HG03520 (cell line): Measurements from ENCODE around the gene COLEC11.

Experiments used
- ATAC-seq: cut with Tn5 transposase; IDR thresholded peaks from one replicate; pipeline ENCODE4 v1.9.1; 2021; ENCODE audit warnings: mild to moderate bottlenecking, moderate library complexity; ENCODE audit not compliant: unreplicated experiment

Gene COLEC11

DNA sequence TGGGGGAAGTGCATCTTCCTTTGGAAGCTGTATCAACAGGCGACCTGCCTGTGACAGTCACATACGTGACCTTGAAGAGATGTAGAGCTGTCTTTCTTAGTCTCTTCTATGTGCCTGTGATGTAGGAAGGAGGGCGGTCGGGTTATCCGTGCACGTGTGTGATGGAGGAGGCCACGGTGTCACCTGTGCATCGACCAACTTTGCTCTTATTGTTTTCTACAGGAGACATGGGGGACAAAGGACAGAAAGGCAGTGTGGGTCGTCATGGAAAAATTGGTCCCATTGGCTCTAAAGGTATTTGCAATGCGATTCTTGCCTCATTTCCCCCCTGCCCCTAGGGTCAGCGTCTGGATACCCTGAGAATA lies 42.4 kb downstream of the COLEC11 start:
- ATAC-seq: no peak

DNA sequence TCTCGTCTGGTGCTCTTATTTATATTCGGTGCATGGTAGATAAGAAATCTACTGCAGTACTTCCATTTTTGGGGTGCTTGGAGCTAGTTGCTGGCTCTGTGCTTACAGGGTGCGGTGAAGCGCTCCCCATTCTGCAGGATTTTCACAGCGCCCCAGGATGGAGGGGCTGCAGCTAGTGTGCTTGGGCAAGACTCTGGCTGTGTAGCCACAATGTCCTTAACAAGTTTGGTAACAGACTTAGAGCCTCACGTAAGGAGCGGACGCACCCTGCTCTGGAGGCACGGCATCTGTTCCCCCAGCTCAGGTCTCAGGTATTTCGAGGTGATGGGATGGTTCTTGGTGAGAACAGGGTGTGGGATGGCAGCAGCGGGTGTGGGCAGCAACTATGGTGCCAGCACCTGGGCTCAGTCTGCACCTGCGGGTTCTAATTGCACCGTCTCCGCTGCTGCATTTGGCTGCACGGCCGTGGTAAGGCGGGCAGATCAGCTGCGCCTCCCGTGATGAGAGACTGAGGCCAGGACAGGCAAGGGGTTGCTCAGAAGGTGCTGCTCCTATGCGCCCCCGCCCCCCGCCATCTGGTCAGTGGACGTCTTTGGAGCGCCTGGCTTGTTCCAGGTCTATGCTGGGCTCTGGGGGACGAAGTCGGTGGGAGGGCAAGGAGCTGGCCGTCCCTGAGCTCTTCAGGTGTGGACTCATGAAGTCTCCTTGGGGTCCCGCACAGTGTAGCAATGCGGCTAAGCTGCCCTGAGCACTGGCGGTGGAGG lies 43.0 kb downstream of the COLEC11 start:
- ATAC-seq: no peak

DNA sequence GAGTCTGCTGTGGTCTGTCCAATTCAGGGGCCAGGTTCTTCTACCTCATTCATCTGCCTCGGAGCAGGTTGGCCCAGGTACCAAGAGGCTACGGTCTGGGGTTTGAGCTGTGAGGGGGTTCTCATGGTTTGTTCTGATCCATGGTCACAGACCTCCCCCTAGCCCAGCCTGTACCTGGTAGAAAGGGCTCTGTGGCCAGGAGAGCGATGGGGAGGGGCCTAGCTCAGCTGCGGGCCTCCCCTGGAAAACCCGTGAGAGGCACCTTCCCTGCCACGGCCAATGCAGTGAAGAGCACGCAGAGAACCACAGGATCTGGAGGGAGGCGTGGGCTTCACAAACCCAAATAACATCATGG lies 43.5 kb downstream of the COLEC11 start:
- ATAC-seq: no peak

DNA sequence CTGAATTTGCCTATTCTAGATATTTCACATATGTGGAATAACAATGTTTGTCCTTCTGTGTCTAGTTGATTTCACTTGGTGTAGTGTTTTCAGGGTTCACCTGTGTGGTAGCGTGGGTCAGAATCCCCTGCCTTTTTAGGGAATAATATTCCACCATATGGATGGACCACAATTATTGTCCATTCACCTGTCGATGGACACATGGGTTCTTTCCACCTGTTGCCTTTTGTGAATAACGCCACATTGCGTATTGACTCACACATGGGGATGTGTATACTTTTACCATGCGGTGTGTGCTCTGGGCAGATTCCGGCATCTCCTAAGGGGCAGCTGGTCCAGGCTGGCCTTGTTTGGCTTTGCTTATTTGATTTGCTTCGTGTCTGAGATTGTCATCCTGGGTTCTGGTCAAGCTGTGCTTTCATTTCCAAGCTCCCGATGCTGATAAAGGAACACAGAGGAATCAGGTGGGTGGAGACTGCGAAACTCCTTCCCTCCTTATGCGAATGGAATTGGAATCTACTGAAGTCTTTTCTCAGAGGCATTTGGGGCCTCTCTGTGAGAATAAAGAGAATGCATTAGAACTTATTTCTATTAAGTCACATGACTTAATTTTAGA lies 44.2 kb downstream of the COLEC11 start:
- ATAC-seq: no peak

DNA sequence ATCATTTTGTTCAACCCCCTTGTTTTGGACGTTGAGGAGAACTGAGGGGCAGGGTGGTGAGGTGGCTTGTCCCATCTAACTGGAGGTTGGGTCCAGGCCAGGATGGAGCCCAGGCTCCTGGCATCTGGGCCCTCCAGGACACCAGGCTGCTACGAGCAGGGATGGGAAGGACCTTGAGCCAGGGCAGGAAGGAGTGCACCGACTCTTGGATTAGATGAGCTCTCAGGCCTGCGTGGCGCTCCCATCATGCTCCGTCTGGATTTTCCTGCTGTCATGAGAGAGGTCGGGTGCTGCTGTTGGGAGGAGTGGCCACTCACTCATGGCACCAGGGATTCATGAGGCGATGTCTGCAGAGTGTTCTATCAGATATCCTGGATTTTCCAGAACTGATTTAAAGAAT lies 44.7 kb downstream of the COLEC11 start:
- no peak for ATAC-seq

DNA sequence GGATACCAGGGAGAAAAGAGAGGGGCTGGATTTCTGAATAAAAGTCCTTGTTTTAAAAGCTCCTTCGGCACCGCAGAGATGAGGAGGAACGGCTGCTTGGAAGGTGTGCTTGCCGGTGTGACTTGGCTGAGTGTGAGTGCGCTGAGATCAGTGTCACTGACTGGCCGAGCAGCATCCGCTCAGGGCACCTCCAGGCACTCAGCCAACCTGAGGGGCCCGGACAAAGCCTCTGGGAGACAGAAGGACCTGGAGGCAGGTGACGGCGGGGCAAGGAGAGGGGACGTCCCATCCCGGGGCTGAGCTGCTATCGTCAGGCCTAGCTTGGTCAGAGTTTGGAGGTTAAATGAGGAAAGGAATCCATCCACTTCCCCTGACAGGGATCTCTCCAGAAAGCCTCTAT lies 46.3 kb downstream of the COLEC11 start:
- no peak for ATAC-seq

DNA sequence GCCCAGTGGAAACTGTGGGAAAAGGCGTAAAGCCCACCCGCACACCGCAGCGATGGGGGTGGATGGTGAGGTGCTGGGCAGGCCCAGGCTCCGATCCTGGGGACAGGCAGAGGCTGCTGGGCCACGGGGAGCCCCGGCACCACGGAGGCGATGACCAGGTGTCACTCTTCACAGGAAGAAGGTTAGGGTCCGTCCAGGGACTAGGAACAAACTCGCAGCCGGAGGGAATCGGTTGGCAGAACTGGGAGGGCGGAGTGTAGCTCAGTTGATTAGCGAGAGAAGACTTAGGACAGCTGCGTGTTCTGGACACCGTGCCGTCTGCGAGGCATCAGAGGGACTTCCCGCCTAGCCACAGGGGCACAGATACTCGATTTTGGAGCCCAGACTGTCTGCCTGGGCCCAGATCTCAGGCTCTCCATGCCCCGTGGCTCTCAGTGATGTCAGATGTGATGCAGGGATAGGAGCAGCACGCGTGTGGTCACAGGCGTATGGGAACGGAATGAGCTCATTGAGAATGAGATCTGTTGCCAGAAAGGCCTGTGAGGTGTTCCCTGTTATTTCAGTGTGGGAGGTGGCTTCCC lies 47.0 kb downstream of the COLEC11 start:
- no peak for ATAC-seq

DNA sequence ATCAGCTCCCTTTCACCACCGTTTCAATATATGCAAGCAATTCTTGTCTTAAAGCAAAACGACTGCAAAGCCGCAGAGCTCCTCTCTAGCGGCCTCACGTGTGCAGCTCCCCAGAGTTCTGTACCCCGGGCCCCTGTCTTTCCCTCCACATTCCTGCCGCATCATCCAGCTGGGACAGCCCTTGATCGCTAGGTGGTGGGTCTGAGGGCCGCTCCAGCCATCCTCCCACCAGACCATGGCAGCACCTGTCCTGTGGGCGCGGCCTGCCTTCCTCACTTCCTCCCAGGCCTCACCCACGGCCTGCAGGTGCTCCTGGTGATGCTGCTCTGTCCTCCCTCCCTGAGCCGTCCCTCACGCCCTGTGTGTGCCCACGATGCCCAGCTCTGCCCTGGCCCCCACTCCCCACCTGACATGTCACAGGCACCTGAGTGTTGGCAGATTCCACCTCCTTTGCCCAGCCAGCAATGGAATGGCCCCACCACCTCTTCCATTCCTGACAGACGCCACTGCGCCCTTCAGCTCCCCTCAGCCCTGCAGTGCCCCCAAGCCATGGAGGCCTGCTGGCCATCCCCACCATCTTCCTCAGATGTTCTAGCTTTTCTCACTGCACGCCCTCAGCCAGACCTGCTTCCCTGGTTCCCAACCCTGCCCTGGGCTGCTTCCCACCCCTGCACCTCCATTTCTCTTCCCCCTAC lies 47.8 kb downstream of the COLEC11 start:
- ATAC-seq: no peak

DNA sequence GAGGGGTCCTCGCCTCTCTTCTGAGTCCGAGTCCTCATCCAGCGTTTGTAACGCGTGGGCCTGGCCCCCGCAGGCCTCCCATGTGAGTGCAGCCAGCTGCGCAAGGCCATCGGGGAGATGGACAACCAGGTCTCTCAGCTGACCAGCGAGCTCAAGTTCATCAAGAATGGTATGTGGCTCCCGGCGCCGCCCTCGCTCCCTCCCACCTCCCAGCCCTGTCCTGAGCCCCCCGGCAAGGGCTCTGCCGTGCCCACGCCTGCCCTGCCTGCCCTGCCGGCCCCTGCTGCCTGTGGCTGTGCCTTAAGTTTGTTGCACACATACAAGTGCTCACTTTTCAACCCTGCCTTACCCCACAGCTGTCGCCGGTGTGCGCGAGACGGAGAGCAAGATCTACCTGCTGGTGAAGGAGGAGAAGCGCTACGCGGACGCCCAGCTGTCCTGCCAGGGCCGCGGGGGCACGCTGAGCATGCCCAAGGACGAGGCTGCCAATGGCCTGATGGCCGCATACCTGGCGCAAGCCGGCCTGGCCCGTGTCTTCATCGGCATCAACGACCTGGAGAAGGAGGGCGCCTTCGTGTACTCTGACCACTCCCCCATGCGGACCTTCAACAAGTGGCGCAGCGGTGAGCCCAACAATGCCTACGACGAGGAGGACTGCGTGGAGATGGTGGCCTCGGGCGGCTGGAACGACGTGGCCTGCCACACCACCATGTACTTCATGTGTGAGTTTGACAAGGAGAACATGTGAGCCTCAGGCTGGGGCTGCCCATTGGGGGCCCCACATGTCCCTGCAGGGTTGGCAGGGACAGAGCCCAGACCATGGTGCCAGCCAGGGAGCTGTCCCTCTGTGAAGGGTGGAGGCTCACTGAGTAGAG lies 48.7 kb downstream of the COLEC11 start:
- no peak for ATAC-seq

DNA sequence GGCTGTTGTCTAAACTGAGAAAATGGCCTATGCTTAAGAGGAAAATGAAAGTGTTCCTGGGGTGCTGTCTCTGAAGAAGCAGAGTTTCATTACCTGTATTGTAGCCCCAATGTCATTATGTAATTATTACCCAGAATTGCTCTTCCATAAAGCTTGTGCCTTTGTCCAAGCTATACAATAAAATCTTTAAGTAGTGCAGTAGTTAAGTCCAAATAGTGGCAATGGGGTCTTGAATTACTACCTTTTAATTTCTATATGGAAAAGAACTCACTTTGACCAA lies 49.3 kb downstream of the COLEC11 start:
- ATAC-seq: peak; percentile 80

DNA sequence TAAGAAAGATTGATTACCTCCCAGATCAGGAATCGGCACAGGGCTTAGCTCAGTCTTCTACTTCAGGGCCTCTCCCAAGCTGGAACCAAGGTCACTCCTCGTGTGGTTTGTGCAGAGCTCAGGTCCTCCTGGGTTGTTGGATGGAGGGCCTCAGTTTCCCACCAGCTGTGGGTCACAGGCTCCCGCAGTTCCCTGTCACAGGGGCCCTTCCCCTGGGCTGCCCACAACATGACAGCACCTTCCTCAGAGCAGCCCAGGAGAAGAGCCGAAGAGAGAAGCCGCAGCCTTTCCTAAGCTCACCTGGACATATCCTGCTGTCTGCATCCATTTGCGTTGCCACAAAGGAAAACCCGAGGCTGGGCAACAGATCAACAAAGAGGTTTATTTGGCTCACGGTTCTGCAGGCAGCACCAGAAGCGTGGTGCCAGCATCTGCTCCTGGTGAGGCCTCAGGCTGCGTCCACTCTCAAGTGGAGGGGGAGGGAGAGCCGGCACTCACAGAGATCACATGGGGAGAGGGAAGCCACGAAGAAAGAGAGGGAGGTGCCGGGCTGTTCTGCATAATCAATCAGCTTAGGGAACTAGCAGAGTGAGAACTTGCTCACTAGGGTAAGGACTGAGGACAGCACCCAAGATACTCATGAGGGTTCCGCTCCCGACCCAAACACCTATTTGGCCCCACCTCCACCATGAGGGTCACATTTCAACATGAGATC lies 50.1 kb downstream of the COLEC11 start:
- ATAC-seq: no peak

DNA sequence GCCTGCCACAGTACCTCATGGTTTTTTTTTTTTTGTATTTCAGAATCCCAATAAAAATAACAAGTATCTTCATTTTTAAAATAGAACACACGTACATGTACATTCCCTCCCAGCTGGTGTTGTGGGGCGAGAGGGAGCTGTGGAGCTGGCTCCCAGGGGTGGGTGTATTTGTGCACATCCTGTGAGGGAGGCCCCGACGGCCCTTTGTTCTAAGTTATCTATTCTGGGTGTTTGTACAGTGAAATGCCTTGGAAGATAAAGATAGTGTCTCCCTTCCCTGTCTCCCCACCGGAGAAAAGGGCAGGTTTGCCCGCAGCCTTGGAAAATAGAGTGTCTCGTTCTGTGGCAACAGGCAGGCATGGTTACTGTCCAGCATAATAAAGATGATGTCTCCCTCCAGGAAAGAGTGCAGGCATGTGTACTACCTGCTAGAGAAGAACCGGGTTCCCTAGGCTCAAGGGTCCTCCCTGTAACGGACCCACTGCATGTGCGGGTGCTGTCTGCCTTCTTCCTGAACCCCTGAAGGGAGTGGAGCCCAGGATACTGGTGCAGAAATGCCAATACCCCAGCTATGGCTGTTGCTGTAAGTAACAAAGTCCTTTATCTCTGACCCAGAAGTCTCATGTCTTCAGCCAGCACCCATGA lies 51.0 kb downstream of the COLEC11 start:
- ATAC-seq: no peak

DNA sequence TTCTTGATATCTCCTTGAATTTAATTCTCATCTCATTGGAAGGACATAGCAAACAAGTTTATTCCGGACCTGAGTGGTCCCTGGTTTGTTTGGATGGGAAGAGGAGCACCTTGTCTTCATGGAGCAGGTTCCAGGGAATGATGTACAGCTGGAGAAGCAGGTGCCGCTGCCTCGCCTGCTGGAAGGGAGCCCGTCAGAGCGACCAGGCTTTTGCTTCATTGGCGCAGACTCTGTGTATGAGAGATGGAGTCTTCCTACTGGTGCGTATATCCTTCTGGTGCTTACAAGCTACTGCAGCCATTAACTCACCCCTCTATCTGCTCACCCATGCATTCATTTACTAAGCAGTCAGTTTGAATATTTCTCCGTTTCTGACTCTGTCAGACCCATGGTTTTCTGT lies 51.5 kb downstream of the COLEC11 start:
- ATAC-seq: no peak

DNA sequence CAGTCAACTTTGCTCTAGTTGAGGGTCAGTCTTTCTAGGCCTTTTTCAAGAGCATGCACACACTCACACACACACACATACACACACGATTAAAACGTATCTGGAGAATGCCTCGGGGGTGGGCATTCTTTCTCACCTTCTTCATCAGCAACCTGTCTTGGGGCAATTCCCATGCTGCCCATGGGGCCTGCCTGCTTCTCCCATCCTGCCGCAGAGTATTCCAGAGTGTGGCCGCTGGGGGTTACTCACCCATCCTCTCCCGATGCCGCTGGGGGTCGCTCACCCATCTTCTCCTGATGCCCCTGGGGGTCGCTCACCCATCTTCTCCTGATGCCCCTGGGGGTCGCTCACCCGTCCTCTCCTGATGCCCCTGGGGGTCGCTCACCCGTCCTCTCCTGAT lies 52.3 kb downstream of the COLEC11 start:
- no peak for ATAC-seq

DNA sequence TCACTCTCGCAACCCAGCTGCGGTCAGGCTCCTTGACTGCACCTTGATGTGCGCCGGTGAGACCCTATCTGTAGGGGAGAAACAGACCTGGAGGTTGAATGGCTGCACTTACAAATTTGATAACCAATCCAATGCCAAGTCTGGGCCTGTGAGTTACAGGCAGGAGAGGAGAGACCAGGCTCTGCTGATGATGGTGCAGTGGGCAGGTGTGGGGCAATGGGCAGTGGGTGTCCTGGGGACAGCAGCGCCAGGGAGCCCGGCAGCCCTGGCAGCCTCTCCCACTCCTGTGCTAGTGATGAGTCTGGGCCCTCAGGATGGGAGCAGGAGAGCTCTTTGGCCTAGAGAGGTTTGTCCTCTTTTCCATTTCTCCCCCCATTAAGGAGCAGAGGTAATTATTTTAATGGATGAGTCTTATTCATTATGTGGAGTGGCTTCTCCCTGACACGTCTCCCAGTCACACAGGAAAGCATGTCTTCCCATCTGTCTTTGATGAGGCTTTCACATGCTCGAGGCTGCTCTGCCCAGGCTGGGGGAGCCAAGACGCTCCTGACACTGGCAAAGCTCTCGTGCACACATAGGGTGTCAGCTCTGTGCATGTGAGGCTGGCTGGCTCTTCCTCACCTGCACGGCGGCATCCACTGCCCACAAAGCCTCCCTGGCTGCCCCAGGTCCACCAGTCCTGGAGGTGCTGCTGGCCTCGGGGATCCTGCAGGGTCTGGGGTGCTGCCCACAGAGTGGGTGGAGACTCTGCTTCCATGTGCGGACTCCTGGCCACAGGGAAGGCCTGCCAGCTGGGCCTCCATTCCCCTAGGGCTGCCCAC lies 53.1 kb downstream of the COLEC11 start:
- no peak for ATAC-seq

DNA sequence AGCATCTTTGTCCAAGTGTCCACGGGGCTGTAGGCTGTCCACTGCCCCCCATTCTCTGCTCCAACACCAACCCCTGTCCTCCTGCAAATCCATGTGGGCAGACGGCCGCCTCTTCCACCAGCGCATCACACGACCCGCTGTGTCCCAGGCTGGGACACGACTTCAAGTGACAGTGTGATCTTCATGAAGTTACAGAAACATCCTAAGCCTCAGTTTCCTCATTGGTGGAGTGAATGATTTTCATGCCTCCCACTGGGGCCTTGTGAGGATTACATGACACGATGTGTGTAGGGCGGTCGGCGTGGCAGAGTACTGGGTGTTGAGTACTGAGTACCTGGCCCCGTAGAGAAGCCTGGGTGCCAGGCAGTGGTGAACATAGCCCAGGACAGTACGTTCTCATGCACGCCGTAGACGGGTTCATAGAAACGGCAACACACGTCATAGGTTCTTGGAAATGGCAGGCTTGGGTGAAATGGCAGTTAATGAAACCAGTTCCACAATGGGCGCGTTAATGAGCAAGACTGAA lies 53.8 kb downstream of the COLEC11 start:
- ATAC-seq: no peak

DNA sequence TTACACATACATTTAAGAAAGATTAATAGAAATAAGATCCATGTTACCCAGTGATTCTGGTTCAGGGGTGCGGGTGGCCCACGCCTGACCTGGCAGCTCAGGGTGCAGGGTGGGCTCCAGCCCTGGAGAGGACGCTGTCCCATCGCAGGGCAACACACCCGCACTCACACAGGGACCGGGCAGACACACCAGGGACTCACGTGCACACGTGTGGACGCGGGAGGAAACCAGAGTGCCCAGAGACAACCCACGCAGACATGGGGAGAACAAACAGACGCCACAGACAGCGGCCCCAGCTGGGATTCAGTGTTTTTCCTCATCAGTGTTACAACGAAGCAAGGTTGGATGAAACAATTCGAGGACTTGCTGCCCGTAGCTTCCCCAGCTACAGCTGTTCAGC lies 54.7 kb downstream of the COLEC11 start:
- ATAC-seq: no peak

DNA sequence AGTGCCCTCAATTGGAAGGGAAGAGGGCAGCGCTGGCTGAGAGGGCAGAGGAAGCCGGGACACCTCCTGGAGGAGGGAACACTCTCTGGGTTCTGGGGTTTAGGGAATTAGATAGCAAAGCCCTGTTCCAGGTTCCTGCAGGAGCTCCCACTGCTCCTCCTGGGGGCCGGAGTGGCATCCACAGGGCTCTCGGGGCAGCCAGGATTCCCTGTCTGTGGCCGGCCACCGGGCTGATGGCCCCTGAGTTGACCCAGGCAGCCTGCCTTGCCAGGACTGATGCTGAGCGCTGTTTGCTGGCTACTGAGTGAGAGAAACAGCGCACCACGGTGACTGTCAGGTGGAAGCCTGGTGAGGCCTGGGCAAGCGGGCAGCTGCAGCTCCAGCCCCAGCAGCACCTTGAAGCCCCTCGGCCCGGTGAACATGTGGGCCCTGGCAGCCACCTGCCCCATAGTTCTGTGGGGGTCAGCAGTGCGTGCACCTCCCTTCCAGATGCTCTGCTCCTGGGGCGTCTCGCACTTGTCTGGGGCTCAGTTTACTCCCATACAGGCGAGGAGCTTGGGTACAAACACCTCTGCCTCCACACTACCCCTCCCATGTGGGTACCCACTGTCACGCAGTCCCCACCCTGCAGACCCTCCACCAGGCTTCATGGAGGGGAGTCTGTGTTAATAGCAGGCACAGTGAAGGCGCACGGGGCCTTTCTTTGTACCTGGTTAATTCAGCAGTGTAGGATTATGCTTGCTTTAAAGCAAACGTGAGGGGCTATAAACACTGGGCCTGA lies 55.4 kb downstream of the COLEC11 start:
- no peak for ATAC-seq
